Astrocyte of the hippocampus (primary cell): ENCODE results near the gene DHTKD1.
"Not testable (repeated sequence)": the region's sequence is repeated elsewhere in the genome, so short reads cannot be mapped to it uniquely, and the experiment has no call there.

Experiments used
- DNase-seq: peaks from one replicate; pipeline ENCODE4 v3.0.0; 2011; ENCODE audit warnings: low read depth, low spot score

The DHTKD1 gene

DNA sequence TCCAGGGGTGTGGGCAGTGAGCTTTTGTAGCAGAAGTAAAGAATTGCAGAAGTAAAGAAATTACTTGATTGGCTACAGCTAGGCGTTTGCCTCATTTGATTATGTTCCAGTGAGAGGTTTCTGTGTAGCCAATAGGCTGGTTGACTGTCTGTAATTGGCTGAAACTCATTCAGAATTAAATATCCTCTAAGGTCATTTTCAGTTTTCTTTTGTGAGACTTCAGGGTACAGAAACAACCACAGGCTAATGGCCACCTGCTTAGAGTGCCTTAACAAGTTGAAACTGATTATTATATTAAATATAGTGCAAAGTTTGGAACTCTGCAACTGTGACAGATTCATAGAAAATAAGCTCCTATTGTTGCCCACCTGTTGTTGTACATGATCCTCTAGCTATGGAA is 71.3 kb downstream of the DHTKD1 start:
- DNase-seq: no peak

DNA sequence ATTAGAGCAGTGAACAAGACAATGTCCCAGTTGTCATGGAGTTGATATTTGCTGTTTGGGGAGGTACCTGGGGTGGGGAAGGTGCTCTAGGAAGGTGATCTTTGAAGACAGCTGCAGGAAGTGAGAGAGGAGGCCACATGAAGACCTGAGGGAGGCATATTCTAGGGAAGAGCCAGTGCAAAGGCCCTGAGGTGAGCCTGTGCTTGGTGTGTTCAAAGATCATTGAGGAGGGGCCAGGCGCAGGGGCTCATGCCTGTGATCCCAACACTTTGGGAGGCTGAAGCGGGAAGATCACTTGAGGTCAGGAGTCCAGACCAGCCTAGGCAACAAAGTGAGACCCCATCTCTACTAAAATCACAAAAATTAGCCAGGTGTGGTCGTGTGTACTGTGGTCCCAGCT is 75.8 kb downstream of the DHTKD1 start:
- no peak for DNase-seq

- DNase-seq: no peak
Observed at GRCh38 chr10:12150163-12150562, 81.4 kb downstream of the DHTKD1 start.

DNA sequence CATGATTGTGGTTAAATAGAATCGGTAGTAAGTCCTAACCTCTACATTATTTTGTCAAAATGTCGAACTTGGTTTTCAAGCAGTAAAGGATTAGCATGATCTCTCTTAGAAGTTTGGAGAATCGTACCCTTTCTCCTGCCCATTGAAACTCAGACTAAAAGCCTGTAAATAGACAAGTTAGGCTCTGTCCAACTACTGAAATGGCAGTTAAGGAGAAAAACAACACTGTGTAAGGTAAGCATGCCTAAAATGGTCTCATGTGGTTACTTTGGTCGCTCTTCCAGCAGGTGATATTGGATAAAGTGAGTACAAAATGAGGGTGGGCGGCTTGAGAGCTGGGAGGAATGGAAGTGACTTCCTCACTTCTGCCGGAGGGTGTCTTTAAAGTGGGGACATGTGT is 85.8 kb downstream of the DHTKD1 start:
- DNase-seq: no peak

DNA sequence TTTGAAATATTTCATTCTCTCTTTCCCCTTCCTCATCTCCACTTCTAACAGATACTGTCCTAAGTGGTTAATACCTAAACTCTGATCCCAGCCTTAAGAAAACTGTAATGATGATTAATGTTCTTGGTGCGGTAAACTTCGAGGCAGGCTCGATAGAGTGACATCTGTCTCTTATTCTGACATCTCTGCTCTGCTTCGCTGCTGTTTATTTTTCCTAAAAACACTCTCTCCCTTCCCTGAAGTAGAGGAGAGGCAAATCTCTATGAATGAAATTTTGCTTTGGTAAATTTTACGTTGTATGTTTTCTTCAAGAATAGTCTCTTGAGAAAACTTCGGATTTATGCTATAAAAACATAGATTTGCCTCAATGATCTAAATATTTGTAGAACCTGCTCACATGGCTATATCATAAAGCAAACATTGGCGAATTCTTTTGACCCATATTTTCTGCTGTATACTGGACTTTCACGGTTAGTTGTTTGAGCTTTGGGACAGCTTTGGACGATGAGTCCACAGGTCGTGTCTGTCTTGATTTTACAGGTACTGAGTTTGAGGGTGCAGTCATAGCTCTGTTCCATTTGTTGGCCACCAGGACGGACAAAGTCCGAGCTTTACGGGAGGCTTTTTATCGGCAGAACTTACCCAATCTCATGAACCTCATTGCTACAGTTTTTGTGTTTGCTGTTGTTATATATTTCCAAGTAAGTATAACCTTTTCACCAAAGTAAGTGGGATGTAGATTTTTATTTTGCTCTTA is 87.8 kb downstream of the DHTKD1 start:
- no peak for DNase-seq

DNA sequence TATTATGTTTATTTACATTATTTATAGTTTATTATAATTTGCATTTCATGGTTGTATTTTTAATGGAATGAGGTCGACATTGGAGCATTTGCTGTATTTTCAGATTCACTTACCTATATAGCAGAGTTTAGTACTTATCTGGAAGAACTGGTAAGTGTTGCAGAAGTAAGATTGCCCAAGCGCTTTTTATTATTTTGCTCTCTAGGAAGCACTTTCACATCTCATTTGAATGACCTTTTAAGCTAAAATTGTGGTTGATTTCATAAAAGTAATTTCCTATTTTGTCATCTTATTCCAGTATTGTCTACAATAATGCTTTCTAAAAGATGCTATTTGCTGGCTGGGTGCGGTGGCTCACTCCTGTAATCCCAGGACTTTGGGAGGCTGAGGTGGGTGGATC is 89.4 kb downstream of the DHTKD1 start:
- DNase-seq: no peak

GRCh38 chr10:12160664-12161063 is 91.9 kb downstream of the DHTKD1 start:
- no peak for DNase-seq

DNA sequence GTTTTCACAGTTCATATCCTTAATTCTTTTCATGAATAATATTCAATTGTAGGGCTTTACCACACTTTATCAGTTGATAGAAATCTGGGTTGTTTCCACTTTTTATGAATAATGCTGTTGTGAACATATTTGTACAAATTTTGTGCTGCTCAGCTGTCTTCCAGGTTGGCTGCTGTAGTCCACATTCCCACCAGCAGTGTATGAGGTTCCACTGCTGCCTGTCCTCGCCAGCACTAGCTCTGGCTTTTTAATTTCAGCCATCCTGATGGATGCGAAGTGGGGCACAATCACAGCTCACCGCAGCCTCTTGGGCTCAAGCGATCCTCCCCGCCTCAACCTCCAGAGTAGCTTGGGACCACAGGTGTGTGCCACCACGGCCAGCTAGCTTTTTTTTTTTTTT is 94.2 kb downstream of the DHTKD1 start:
- no peak for DNase-seq

DNA sequence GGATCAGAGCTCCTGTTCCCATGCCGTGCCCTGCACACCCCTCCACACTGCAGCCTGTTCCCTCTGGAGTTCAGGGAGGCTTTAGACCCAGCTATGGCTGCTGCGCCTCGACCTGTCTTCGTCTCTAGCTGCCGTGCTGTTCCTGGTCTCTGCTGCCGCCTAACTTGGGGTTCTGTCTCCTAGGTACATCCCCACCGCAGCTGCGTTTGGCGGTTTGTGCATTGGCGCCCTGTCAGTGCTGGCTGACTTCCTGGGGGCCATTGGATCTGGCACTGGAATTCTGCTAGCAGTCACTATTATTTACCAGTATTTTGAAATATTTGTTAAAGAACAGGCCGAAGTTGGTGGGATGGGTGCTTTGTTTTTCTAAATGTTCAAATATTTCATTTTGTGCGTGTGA is 95.3 kb downstream of the DHTKD1 start:
- no peak for DNase-seq

- DNase-seq: no peak
Observed at GRCh38 chr10:12165036-12165435, 96.3 kb downstream of the DHTKD1 start.

- no peak for DNase-seq
Observed at GRCh38 chr10:12165999-12166775, 97.4 kb downstream of the DHTKD1 start.

- not testable (repeated sequence) for DNase-seq
Observed at GRCh38 chr10:12171512-12171911, 102.8 kb downstream of the DHTKD1 start.
